Endothelial cell (in vitro differentiated cells): ENCODE results near the gene CLDN14. TPM values are rescaled to one million over a fixed set of nuclear protein-coding genes. Genes with fewer than 3 reads are reported as not detected.

Experiments
- DNase-seq: peaks from one replicate; pipeline ENCODE4 v3.0.0; 2021; ENCODE audit warnings: low spot score
- H3K27ac Mint-ChIP-seq: one replicate; pipeline ENCODE4 v1.8.0; 2021; ENCODE audit warnings: mixed read lengths, inconsistent platforms; ENCODE audit not compliant: unreplicated experiment
- H3K27me3 Mint-ChIP-seq: one replicate; pipeline ENCODE4 v1.8.0; 2021; ENCODE audit warnings: mild to moderate bottlenecking, moderate library complexity, mixed read lengths, inconsistent platforms; ENCODE audit not compliant: unreplicated experiment
- H3K36me3 Mint-ChIP-seq: one replicate; pipeline ENCODE4 v1.8.0; 2021; ENCODE audit warnings: mild to moderate bottlenecking, low read depth, mixed read lengths, inconsistent platforms; ENCODE audit not compliant: unreplicated experiment
- H3K4me1 Mint-ChIP-seq: one replicate; pipeline ENCODE4 v1.8.0; 2021; ENCODE audit warnings: mild to moderate bottlenecking, mixed read lengths, inconsistent platforms; ENCODE audit not compliant: unreplicated experiment
- H3K4me3 Mint-ChIP-seq: one replicate; pipeline ENCODE4 v1.8.0; 2021; ENCODE audit warnings: mild to moderate bottlenecking, mixed read lengths, inconsistent platforms; ENCODE audit not compliant: unreplicated experiment
- H3K9me3 Mint-ChIP-seq: one replicate; pipeline ENCODE4 v1.8.0; 2021; ENCODE audit warnings: mixed read lengths, inconsistent platforms; ENCODE audit not compliant: unreplicated experiment
- total RNA-seq: library from RNA; stranded (reverse); fragmentation: NEBNext Ultra II Directional; extraction: Animal tissue kit (Norgen Biotek cat#: 25700); gene quantifications from one replicate; pipeline ENCODE4 v1.2.1, GENCODE V29; 2021; ENCODE audit not compliant: unreplicated experiment
- TF ChIP-seq, protein P1 (sequence below): fragments of 200-600 bp; sonication (generic); IDR thresholded peaks from one replicate; pipeline ENCODE4 v1.5.0; 2021; ENCODE audit warnings: antibody characterized with exemption; ENCODE audit not compliant: unreplicated experiment

The CLDN14 gene
- total RNA-seq, 1 donor from 2014 or later: not detected

DNA sequence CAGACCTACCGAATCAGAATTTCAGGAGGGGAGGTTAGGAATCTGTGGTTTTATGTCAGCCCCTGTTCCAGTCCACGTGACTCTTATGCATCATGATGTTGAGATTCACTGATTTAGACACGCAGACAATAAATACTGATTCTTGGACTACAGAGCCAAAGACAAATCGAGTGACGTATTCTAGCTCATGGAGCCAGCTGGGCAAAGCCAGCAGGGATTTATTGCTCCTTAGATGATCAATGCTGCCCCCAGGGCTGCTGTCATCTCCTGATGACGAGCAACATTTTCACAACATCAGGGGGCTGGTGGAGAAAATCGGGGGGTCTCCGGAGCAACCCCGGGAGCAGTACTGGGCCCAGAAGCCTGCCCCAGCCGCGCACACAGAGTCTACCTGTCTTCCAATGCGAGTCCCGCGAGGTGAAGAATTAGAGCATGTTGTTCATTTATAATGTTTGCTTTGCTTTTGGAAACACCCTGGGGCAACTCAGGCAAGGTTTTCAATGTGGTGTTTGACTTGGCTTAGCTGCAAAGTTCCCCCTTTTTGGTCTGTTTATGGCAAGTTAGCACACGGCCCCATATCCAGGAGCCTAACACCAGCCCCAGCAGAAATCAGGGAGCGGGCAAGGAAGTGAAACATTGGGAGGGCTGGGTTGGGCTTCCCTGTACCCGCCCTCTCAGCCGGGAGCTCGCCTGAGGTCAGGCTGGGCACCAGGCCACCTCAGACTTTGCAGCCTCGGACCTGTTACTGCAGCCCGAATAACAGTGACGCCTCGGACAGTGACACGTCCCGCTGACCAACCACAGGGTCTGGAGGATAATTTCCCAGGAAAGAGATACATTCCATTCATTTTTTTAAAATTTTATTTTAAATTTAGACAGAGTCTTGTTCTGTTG, 19.9 kb upstream of the CLDN14 start:
- Mint-ChIP-seq H3K36me3 (peaks cover 7% of the 10 kb centered on the region), H3K4me3 (no peak overlapping the region), H3K9me3 (no peaks in the 10 kb centered on the region), H3K4me1 (no peaks in the 10 kb centered on the region), H3K27me3 (peaks cover 9% of the 10 kb centered on the region), H3K27ac (no peak overlapping the region)
- no peak for DNase-seq
- TF ChIP-seq, protein P1, sequence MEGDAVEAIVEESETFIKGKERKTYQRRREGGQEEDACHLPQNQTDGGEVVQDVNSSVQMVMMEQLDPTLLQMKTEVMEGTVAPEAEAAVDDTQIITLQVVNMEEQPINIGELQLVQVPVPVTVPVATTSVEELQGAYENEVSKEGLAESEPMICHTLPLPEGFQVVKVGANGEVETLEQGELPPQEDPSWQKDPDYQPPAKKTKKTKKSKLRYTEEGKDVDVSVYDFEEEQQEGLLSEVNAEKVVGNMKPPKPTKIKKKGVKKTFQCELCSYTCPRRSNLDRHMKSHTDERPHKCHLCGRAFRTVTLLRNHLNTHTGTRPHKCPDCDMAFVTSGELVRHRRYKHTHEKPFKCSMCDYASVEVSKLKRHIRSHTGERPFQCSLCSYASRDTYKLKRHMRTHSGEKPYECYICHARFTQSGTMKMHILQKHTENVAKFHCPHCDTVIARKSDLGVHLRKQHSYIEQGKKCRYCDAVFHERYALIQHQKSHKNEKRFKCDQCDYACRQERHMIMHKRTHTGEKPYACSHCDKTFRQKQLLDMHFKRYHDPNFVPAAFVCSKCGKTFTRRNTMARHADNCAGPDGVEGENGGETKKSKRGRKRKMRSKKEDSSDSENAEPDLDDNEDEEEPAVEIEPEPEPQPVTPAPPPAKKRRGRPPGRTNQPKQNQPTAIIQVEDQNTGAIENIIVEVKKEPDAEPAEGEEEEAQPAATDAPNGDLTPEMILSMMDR: no peak

DNA sequence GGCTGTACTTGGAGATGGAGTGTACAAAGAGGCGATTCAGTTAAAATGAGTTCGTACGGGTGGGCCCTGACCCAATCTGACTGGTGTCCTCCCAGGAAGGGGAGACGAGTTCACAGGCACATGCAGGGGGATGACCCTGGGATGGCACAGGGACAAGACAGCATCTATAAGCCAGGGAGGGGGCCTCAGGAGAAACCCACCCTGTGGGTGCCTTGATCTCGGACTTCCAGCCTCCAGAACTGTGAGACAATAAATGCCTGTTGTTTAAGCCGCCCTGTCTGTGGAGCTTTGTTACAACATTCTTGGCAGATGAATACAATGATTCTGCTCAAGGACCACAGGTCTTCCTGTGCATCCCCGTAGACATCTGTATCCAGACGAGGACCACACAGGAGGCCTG, 14.6 kb upstream of the CLDN14 start:
- Mint-ChIP-seq H3K27me3 (peaks cover 10% of the 10 kb centered on the region), H3K4me3 (peak overlapping the region; percentile 25), H3K9me3 (no peaks in the 10 kb centered on the region), H3K4me1 (no peaks in the 10 kb centered on the region), H3K27ac (no peak overlapping the region), H3K36me3 (peaks cover 7% of the 10 kb centered on the region)
- DNase-seq: no peak
- TF ChIP-seq, protein P1: no peak

DNA sequence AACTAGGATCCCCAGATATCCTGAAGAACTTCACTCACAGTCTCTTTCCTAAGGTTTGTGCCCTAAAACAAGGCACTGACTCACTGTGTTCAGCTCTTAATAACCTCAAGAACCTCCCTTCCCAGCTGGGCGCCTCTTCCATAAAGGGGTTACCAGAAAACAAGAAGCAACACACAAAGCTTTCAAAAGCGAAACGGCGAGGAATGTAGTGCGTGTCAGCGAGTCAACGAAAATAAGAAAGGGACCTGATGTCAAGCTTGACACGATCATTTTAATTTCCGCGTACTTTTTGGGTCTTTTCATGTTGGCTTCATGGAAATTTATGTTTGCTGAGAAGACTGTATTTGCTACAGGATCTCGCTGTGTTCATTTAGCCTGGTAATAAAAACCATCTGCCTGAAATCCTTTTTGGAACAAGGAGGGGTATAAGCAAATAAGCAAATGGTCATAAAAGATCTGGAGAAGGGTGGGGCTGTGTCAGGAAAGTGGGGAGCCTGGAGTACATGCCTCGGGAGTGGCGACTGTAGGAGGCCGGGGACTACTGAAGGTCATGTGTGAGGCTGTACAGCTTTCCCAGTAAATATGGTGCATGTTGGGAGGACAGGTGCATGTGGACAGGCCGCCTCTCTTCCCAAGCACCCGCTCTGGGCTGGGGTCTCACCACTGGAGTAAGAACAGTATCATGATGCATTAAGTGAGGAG, 11.4 kb upstream of the CLDN14 start:
- Mint-ChIP-seq H3K4me1 (no peaks in the 10 kb centered on the region), H3K4me3 (no peak overlapping the region), H3K36me3 (peaks cover 7% of the 10 kb centered on the region), H3K27ac (no peak overlapping the region), H3K9me3 (no peaks in the 10 kb centered on the region), H3K27me3 (peaks cover 6% of the 10 kb centered on the region)
- no peak for DNase-seq
- TF ChIP-seq, protein P1: no peak

DNA sequence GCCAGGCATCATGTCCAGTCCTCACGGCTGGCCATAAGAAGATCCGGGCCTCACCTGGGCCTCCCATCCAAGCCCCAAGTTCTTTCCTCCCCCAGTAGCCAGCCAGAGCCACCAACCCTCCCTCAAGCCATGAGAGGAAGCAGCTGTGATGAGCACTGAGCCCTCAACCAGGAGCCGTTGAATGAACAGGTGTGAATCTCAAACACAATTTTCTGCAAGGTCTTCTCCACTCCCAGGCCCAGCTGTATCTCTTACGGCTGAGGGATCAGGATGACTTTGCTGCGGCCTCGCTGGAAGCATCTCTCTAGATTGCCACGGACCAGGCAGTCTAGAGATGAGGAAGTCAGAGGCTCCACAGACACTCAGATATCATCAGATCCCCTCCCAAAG, 9.8 kb upstream of the CLDN14 start:
- no peak overlapping the region for H3K4me3 Mint-ChIP-seq
- TF ChIP-seq, protein P1: no peak
- no peak overlapping the region for H3K27ac Mint-ChIP-seq
- no peaks in the 10 kb centered on the region for H3K4me1 Mint-ChIP-seq
- no peaks in the 10 kb centered on the region for H3K9me3 Mint-ChIP-seq
- no peak for DNase-seq
- peaks cover 8% of the 10 kb centered on the region for H3K27me3 Mint-ChIP-seq
- H3K36me3 Mint-ChIP-seq: peaks cover 7% of the 10 kb centered on the region
